Measurements from ENCODE around the gene CYB5R3.

- no peak for TF ChIP-seq POLR2A (IDR thresholded peaks at IDR 0.05)
- TF ChIP-seq, protein P1, sequence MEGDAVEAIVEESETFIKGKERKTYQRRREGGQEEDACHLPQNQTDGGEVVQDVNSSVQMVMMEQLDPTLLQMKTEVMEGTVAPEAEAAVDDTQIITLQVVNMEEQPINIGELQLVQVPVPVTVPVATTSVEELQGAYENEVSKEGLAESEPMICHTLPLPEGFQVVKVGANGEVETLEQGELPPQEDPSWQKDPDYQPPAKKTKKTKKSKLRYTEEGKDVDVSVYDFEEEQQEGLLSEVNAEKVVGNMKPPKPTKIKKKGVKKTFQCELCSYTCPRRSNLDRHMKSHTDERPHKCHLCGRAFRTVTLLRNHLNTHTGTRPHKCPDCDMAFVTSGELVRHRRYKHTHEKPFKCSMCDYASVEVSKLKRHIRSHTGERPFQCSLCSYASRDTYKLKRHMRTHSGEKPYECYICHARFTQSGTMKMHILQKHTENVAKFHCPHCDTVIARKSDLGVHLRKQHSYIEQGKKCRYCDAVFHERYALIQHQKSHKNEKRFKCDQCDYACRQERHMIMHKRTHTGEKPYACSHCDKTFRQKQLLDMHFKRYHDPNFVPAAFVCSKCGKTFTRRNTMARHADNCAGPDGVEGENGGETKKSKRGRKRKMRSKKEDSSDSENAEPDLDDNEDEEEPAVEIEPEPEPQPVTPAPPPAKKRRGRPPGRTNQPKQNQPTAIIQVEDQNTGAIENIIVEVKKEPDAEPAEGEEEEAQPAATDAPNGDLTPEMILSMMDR (IDR thresholded peaks at IDR 0.05): no peak
These were observed 71.5 kb downstream of the CYB5R3 start for GRCh38 chr22:42577623-42578240.
